ENCODE measurements around the gene BCL11A.

- no peak for TF ChIP-seq CTCF (IDR thresholded peaks at IDR 0.05; ENCODE audit: low read depth, low read length, poor library complexity, severe bottlenecking)
- no peak for TF ChIP-seq EZH2phosphoT487 (IDR thresholded peaks at IDR 0.05; ENCODE audit: borderline replicate concordance, low read length)
Observed at GRCh38 chr2:60475123-60475830, 78.2 kb downstream of the BCL11A start.

Measured in DOHH2 (cell line).